ENCODE measurements around the gene SMPD3. TPM values are rescaled to one million over a fixed set of nuclear protein-coding genes. Genes with fewer than 3 reads are reported as not detected.
A peak's percentile ranks its signal among the peaks of the same experiment; 100 is the strongest.

SMPD3 gene
- total and polyA plus RNA-seq, 12 donors: 0.03 to 1.2 (median 0.22) TPM; not detected in 1

- Histone ChIP-seq H3K36me3 (peaks cover 0 to 69% (median 5%) of the 10 kb centered on the region in 9 donors), H3K27me3 (no peaks in the 10 kb centered on the region), H3K4me3 (no peak overlapping the region), H3K4me1 (peaks cover 0 to 33% (median 18%) of the 10 kb centered on the region in 9 donors), H3K27ac (peak overlapping the region in 8 of 10 donors; percentile 17 to 74 (median 50)), H3K9me3 (no peaks in the 10 kb centered on the region)
- intact Hi-C loops (cut with DNase I): loop anchor here in 1 of 10 donors (5.0 kb wide), 1 partner anchor 90 kb away; no protein-coding TSS in a partner anchor
- no peak for DNase-seq
- ATAC-seq: peak in 1 of 8 donors; percentile 7
- WGBS, 2 donors: 22 to 36% methylated on average over 4 of the region's 4 CpGs
- TF ChIP-seq, protein P1, sequence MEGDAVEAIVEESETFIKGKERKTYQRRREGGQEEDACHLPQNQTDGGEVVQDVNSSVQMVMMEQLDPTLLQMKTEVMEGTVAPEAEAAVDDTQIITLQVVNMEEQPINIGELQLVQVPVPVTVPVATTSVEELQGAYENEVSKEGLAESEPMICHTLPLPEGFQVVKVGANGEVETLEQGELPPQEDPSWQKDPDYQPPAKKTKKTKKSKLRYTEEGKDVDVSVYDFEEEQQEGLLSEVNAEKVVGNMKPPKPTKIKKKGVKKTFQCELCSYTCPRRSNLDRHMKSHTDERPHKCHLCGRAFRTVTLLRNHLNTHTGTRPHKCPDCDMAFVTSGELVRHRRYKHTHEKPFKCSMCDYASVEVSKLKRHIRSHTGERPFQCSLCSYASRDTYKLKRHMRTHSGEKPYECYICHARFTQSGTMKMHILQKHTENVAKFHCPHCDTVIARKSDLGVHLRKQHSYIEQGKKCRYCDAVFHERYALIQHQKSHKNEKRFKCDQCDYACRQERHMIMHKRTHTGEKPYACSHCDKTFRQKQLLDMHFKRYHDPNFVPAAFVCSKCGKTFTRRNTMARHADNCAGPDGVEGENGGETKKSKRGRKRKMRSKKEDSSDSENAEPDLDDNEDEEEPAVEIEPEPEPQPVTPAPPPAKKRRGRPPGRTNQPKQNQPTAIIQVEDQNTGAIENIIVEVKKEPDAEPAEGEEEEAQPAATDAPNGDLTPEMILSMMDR (IDR thresholded peaks at IDR 0.05): no peak
These were observed 116.4 kb downstream of the SMPD3 start for GRCh38 chr16:68331879-68332410.

DNA sequence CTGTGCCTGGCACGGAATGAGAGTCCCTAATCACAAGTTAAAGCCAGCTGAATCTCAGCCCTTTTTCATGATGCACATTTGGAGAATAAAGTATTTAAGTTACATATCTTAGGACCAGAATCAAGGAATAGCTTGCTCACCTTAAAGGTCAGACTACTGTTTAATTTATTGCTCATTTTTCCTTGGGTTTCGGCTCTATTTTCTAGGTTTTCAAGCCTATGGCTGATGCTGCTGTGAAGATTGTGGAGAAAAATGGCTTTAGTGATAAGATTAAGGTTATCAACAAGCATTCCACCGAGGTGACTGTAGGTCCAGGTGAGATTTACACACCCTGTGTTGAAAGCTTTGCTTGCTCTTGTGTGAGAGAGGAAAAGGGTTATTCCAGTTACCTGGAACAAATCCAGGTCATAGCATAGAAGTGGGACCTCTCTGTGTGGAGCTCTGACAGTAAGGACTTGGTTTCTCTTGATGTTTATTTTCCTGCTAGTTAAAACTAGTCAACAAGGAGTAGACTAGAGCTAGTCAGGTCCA, 119.4 kb downstream of the SMPD3 start:
- Histone ChIP-seq H3K36me3 (peaks cover 0 to 73% (median 8%) of the 10 kb centered on the region in 9 donors), H3K27me3 (no peaks in the 10 kb centered on the region), H3K4me3 (no peak overlapping the region), H3K27ac (no peak overlapping the region), H3K4me1 (peaks cover 0 to 30% (median 18%) of the 10 kb centered on the region in 9 donors), H3K9me3 (no peaks in the 10 kb centered on the region)
- intact Hi-C loops (cut with DNase I): loop anchor here (1.0 to 5.0 kb wide), 8 partner anchors 66 to 90 kb away; partner anchors contain the start of gene SLC7A6 (in 1 of the 10)
- TF ChIP-seq, protein P1 (IDR thresholded peaks at IDR 0.05): peak in 2 of 9 donors; percentile 4 to 49
- WGBS, 2 donors: 37 to 40% methylated on average over 3 of the region's 3 CpGs
- ATAC-seq (no peak), DNase-seq (no peak)

- Histone ChIP-seq H3K27ac (no peak overlapping the region), H3K27me3 (no peaks in the 10 kb centered on the region), H3K4me3 (no peak overlapping the region), H3K9me3 (no peaks in the 10 kb centered on the region), H3K36me3 (peaks cover 0 to 78% (median 8%) of the 10 kb centered on the region in 9 donors), H3K4me1 (peaks cover 0 to 29% (median 18%) of the 10 kb centered on the region in 9 donors)
- ATAC-seq (peak; percentile 85 to 95 (median 90)), DNase-seq (peak; percentile 64 to 72)
- TF ChIP-seq, protein P1 (IDR thresholded peaks at IDR 0.05): peak; percentile 80 to 96 (median 93)
- intact Hi-C loops (cut with DNase I): loop anchor here (1.0 to 5.0 kb wide), 8 partner anchors 65 to 89 kb away; partner anchors contain the start of gene SLC7A6 (in 1 of the 10)
- WGBS, 2 donors: 35 to 40% methylated on average over 13 of the region's 13 CpGs
These were observed 120.0 kb downstream of the SMPD3 start for GRCh38 chr16:68328151-68328859.

DNA sequence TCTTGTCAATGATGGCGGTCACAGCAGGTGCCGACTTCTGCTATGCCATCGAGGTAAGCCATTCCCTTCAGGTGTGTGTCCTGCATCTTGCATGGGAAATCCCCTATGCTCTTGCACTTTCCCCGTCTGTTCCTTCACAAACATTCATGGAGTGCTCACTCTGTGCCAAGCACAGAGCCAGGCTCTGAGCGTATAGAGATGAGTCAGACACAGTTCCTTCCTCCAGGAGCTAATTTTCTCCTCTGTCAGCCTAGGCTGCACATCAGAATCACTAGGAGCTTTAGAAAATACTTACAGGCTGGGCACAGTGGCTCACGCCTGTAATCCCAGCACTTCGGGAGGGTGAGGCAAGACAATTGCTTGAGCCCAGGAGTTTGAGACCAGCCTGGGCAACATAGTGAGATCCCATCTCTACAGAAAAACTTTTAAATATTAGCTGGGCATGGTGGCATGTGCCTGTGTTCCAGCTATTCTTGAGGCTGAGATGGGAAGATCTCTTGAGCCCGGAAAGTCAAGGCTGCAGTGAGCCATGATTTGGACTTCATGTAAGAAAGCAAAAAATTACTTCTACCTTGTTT, 123.4 kb downstream of the SMPD3 start:
- intact Hi-C loops (cut with DNase I): loop anchor here in 5 of 10 donors (5.0 kb wide), 2 partner anchors 63 to 83 kb away; partner anchors contain the start of gene SLC7A6 (in 1 of the 5)

More for the DNA sequence above, 123.4 kb downstream of the SMPD3 start:
- Histone ChIP-seq H3K4me3 (no peak overlapping the region), H3K36me3 (peaks cover 0 to 88% (median 19%) of the 10 kb centered on the region in 9 donors), H3K27ac (no peak overlapping the region), H3K9me3 (no peaks in the 10 kb centered on the region), H3K4me1 (peaks cover 0 to 8% (median 0%) of the 10 kb centered on the region in 9 donors), H3K27me3 (no peaks in the 10 kb centered on the region)
- ATAC-seq (no peak), DNase-seq (no peak)
- TF ChIP-seq, protein P1 (IDR thresholded peaks at IDR 0.05): no peak
- 90 to 92% methylated on average over 8 of the region's 8 CpGs for WGBS, 2 donors
